Vagina (tissue), 2 donors: ENCODE data around the gene MRPL33. TPM values are rescaled to one million over a fixed set of nuclear protein-coding genes. Genes with fewer than 3 reads are reported as not detected.

ENCODE experiments used
- DNase-seq, 2 donors: peaks; one replicate each; pipeline ENCODE4 v3.0.0-alpha.2; 2017; ENCODE audit errors: extremely low spot score in 2 of 2
- H3K27ac ChIP-seq: fragments of 200-600 bp; sonication (generic); one replicate; pipeline ENCODE4 v1.5.1; 2019
- H3K27me3 ChIP-seq: fragments of 200-600 bp; sonication (generic); one replicate; pipeline ENCODE4 v1.5.1; 2019
- H3K36me3 ChIP-seq, 2 donors: fragments of 200-600 bp; sonication (generic); one replicate each; pipeline ENCODE4 v1.5.1; 2017 to 2019
- H3K4me1 ChIP-seq: fragments of 200-600 bp; sonication (generic); one replicate; pipeline ENCODE4 v1.5.1; 2019
- H3K4me3 ChIP-seq, 2 donors: fragments of 200-600 bp; sonication (generic); 1 replicate in 1 of 2; 2 replicates in 1 of 2; pipeline ENCODE4 v1.5.1; 2016 to 2019
- H3K9me3 ChIP-seq: fragments of 200-600 bp; sonication (generic); one replicate; pipeline ENCODE4 v1.5.1; 2019
- POLR2A ChIP-seq, 2 donors: fragments of 450-650 bp; IDR thresholded peaks; one replicate each; pipeline ENCODE4 v1.6.1; 2017; ENCODE audit warnings: antibody characterized with exemption in 2 of 2, mild to moderate bottlenecking in 2 of 2, moderate library complexity in 2 of 2
- POLR2AphosphoS5 ChIP-seq, 2 donors: sonication (generic); formaldehyde crosslinking; IDR thresholded peaks; one replicate each; pipeline ENCODE4 v1.9.0; 2017; ENCODE audit warnings: antibody characterized with exemption in 2 of 2, mild to moderate bottlenecking in 2 of 2, low read depth in 1 of 2; ENCODE audit not compliant: insufficient read depth in 1 of 2
- intact Hi-C: fragments of 100-400 bp; cut with DNase I; formaldehyde crosslinking; loops from one replicate; pipeline ENCODE4 v1.15.1; 2023
- total RNA-seq: library from RNA; depleted of rRNA; stranded (reverse); fragments of >200 nt; gene quantifications from one replicate; pipeline ENCODE4 v1.2.3, GENCODE V29; 2016
- TF ChIP-seq, protein P1 (sequence below), 3 experiments: fragments of 450-650 bp in 2 of 3; fragments of 200-600 bp in 1 of 3; sonication (generic) in 1 of 3; IDR thresholded peaks; one replicate each; pipeline ENCODE4 v1.5.1; 2017 to 2019; ENCODE audit warnings: antibody characterized with exemption in 3 of 3, mild to moderate bottlenecking in 2 of 3, moderate library complexity in 2 of 3

The MRPL33 gene
- total RNA-seq, 1 donor from 2014 or later, result 87.7 TPM

DNA sequence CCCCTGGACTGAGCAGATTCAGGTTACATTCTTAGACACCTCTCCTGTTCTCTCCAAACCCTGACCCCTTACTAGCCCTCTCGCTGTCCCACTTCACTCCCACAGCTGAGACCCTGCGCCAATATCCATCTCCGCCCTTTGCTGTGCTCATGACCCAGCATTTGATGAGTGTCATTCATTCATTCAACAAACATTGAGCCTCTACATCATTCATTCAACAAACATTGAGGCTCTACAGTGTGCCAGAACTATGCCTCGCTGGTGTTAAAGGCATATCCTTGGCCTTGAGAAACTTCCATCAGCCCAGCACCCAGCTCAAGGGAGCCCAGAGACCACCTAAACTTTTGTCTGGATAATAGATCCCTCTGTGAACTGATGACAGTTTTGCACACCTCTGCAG is 41.9 kb upstream of the MRPL33 start:
- DNase-seq, result no peak
- Histone ChIP-seq H3K9me3 (no peaks in the 10 kb centered on the region), H3K27ac (peak overlapping the region; percentile 53), H3K36me3 (no peaks in the 10 kb centered on the region), H3K27me3 (no peaks in the 10 kb centered on the region), H3K4me3 (no peak overlapping the region), H3K4me1 (peaks cover 22% of the 10 kb centered on the region)
- TF ChIP-seq, protein P1, sequence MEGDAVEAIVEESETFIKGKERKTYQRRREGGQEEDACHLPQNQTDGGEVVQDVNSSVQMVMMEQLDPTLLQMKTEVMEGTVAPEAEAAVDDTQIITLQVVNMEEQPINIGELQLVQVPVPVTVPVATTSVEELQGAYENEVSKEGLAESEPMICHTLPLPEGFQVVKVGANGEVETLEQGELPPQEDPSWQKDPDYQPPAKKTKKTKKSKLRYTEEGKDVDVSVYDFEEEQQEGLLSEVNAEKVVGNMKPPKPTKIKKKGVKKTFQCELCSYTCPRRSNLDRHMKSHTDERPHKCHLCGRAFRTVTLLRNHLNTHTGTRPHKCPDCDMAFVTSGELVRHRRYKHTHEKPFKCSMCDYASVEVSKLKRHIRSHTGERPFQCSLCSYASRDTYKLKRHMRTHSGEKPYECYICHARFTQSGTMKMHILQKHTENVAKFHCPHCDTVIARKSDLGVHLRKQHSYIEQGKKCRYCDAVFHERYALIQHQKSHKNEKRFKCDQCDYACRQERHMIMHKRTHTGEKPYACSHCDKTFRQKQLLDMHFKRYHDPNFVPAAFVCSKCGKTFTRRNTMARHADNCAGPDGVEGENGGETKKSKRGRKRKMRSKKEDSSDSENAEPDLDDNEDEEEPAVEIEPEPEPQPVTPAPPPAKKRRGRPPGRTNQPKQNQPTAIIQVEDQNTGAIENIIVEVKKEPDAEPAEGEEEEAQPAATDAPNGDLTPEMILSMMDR (IDR thresholded peaks at IDR 0.05), result no peak
- TF ChIP-seq POLR2AphosphoS5 (IDR thresholded peaks at IDR 0.05; ENCODE audit: insufficient read depth in 1 of 2, low read depth in 1 of 2) (no peak), POLR2A (IDR thresholded peaks at IDR 0.05) (no peak)
- intact Hi-C loops, result no loop called here

DNA sequence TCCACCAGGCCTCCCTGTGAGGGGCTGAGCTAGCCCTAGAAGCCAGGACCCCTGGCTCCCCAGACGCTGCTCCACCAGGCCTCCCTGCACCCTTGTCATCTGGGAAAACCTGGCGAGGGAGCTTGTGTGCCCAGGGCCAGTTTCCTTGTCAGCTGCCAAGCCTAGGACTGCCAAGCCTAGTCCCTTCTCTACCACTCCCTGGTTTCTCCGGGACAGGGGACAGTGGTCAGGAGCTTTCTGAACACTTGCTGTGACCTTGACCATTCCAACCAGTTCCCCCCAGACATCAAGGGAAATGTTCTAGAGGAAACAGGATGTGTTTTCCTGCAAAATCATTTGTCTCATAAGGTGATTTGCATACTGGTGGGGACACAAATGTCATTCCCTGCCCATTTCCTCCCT is 41.3 kb upstream of the MRPL33 start:
- Histone ChIP-seq H3K9me3 (no peaks in the 10 kb centered on the region), H3K27me3 (no peaks in the 10 kb centered on the region), H3K4me3 (no peak overlapping the region), H3K36me3 (no peaks in the 10 kb centered on the region), H3K4me1 (peaks cover 26% of the 10 kb centered on the region), H3K27ac (peak overlapping the region; percentile 53)
- intact Hi-C loops, result no loop called here
- TF ChIP-seq, protein P1 (IDR thresholded peaks at IDR 0.05), result no peak
- TF ChIP-seq POLR2A (IDR thresholded peaks at IDR 0.05) (no peak), POLR2AphosphoS5 (IDR thresholded peaks at IDR 0.05; ENCODE audit: insufficient read depth in 1 of 2, low read depth in 1 of 2) (no peak)
- no peak for DNase-seq

DNA sequence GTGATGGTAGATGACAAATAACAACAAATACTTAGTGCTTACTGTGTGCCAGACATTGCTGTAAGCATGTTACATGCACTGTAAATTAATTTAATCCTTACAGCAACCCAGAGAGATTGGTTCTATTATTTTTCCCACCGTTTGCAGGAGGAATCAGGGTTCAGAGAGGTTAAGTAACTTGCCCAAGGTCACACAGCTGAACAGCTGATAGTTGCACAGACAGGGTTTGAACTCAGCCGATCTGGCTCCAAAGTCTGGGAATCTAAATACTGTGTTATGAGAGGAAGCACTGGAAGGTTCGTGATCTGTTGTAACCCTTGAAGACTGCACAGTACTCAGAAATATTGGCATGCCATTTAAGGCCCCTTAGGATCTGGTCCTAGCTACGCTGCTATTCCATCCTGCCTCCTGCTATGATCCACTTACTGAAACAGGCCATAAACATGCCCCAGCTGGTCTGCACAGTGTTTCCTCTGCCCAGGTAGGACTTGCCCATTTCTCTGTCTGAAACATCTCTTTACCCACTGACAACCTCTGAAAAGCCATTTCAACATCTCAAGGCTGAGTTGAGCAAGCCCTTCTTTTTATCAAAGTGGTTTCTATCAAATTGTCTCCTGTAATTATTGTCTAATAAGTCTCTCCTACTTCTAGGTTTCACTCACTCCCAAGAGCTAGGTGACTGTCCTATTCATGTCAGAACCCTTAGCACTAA is 40.4 kb upstream of the MRPL33 start:
- peaks cover 35% of the 10 kb centered on the region for H3K4me1 ChIP-seq
- H3K27ac ChIP-seq, result peak overlapping the region; percentile 53
- intact Hi-C loops, result no loop called here
- no peak for DNase-seq
- TF ChIP-seq POLR2AphosphoS5 (IDR thresholded peaks at IDR 0.05; ENCODE audit: insufficient read depth in 1 of 2, low read depth in 1 of 2) (no peak), POLR2A (IDR thresholded peaks at IDR 0.05) (no peak)
- TF ChIP-seq, protein P1 (IDR thresholded peaks at IDR 0.05), result no peak
- H3K9me3 ChIP-seq, result no peaks in the 10 kb centered on the region
- H3K4me3 ChIP-seq, result no peak overlapping the region
- no peaks in the 10 kb centered on the region for H3K27me3 ChIP-seq
- H3K36me3 ChIP-seq, result no peaks in the 10 kb centered on the region

DNA sequence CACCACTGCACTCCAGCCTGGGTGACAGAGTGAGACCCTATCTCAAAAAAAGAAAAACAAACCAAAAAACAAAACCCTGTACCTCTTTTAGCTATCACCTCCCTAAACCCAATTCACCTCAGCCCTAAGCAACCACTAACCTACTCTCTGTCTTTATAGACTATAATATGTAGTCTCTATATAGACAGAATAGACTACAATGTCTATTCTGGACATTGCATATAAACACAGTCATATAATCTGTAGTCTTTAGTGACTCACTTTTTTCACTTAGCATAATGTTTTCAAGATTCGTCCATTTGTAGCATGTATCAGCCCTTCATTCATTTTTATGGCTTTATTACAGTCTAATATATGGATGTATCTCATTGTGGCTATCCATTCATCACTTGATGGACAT is 37.2 kb upstream of the MRPL33 start:
- Histone ChIP-seq H3K27me3 (no peaks in the 10 kb centered on the region), H3K36me3 (no peaks in the 10 kb centered on the region), H3K27ac (no peak overlapping the region), H3K4me3 (no peak overlapping the region), H3K9me3 (no peaks in the 10 kb centered on the region), H3K4me1 (peaks cover 40% of the 10 kb centered on the region)
- no peak for DNase-seq
- TF ChIP-seq, protein P1 (IDR thresholded peaks at IDR 0.05), result no peak
- TF ChIP-seq POLR2A (IDR thresholded peaks at IDR 0.05), result no peak
- TF ChIP-seq POLR2AphosphoS5 (IDR thresholded peaks at IDR 0.05; ENCODE audit: insufficient read depth in 1 of 2, low read depth in 1 of 2), result no peak
- intact Hi-C loops, result no loop called here

DNA sequence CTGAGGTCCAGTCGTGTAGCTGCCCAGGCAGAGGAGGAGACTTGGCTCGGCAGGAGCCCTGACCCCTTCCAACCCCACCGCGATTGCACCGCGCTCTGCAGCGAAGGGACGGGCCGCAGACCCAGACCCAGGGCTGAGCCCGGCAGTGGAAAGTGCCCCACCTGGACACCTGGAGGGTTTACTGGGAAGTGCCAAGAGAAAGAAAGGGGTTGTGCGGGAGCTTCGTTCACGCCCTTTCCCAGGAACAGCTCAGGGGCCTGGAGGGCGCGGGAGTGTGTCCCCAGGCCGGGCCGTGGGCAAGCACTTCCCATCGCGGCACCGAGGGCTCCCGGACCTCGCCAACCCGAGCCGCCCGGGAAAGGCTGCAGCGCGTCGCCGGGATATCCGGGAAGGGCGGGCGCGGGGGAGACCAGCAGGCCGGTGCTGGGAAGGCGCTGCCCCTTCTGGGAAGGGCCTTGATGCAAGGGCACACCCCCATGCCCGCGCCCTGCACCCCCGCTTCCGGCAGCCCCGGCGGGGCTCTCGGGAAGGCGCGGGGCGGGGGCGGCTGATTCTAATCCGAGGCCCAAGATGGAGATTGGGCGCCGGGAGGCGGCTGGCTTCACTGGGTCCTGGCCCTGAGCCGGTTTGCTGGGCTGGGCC is 36.1 kb upstream of the MRPL33 start:
- Histone ChIP-seq H3K9me3 (no peaks in the 10 kb centered on the region), H3K36me3 (no peaks in the 10 kb centered on the region), H3K27me3 (no peaks in the 10 kb centered on the region), H3K4me3 (peak overlapping the region; percentile 50 to 55), H3K4me1 (peaks cover 30% of the 10 kb centered on the region), H3K27ac (peak overlapping the region; percentile 87)
- TF ChIP-seq POLR2A (IDR thresholded peaks at IDR 0.05) (no peak), POLR2AphosphoS5 (IDR thresholded peaks at IDR 0.05; ENCODE audit: insufficient read depth in 1 of 2, low read depth in 1 of 2) (peak; percentile 41 to 87)
- intact Hi-C loops, result no loop called here
- no peak for DNase-seq
